H9 (cell line): ENCODE data around the gene STX11. TPM values are rescaled to one million over a fixed set of nuclear protein-coding genes. Genes with fewer than 3 reads are reported as not detected.

Experiments used
- DNase-seq: peaks from one replicate; pipeline ENCODE4 v3.0.0-alpha.2; 2017
- H2AFZ ChIP-seq: one replicate; pipeline ENCODE4 v1.6.1; 2013; ENCODE audit warnings: mild to moderate bottlenecking, low read length, control low read depth, moderate library complexity
- H2AK5ac ChIP-seq: 2 replicates; pipeline ENCODE4 v1.6.1; 2013; ENCODE audit warnings: low read length, control low read depth, mixed read lengths; ENCODE audit not compliant: insufficient read length
- H2BK120ac ChIP-seq: one replicate; pipeline ENCODE4 v1.6.1; 2013; ENCODE audit warnings: low read depth, mild to moderate bottlenecking, low read length, control low read depth, inconsistent platforms; ENCODE audit not compliant: poor library complexity, severe bottlenecking
- H2BK12ac ChIP-seq: 2 replicates; pipeline ENCODE4 v1.6.1; 2013; ENCODE audit warnings: low read length, control low read depth, mixed read lengths, low read depth; ENCODE audit not compliant: insufficient read length
- H2BK15ac ChIP-seq: 2 replicates; pipeline ENCODE4 v1.6.1; 2013; ENCODE audit warnings: low read depth, low read length, control low read depth
- H2BK20ac ChIP-seq: one replicate; pipeline ENCODE4 v1.6.1; 2013; ENCODE audit warnings: low read depth, mild to moderate bottlenecking, low read length, control low read depth, inconsistent platforms; ENCODE audit not compliant: poor library complexity, severe bottlenecking
- H2BK5ac ChIP-seq: 2 replicates; pipeline ENCODE4 v1.6.1; 2013; ENCODE audit warnings: low read length, control low read depth, mixed read lengths; ENCODE audit not compliant: insufficient read length
- H3K14ac ChIP-seq: 2 replicates; pipeline ENCODE4 v1.6.1; 2013; ENCODE audit warnings: low read length, control low read depth; ENCODE audit not compliant: insufficient read depth
- H3K18ac ChIP-seq: 2 replicates; pipeline ENCODE4 v1.6.1; 2013; ENCODE audit warnings: low read depth, mild to moderate bottlenecking, mixed read lengths, low read length, control low read depth; ENCODE audit not compliant: insufficient read length
- H3K23ac ChIP-seq: 2 replicates; pipeline ENCODE4 v1.6.1; 2013; ENCODE audit warnings: low read length, control low read depth, mixed read lengths, low read depth; ENCODE audit not compliant: insufficient read length
- H3K23me2 ChIP-seq: 2 replicates; pipeline ENCODE4 v1.6.1; 2013; ENCODE audit warnings: low read depth, mild to moderate bottlenecking, mixed read lengths, low read length, control low read depth; ENCODE audit not compliant: insufficient read length, poor library complexity, severe bottlenecking
- H3K27ac ChIP-seq: 2 replicates; pipeline ENCODE4 v1.5.1; 2013; ENCODE audit warnings: low read length, control low read depth, mixed read lengths, low read depth; ENCODE audit not compliant: insufficient read length
- H3K27me3 ChIP-seq: 2 replicates; pipeline ENCODE4 v1.6.1; 2013; ENCODE audit warnings: low read length, control low read depth, inconsistent platforms; ENCODE audit not compliant: insufficient read depth
- H3K4ac ChIP-seq: 2 replicates; pipeline ENCODE4 v1.6.1; 2013; ENCODE audit warnings: low read depth, mild to moderate bottlenecking, control low read depth, inconsistent platforms, low read length, moderate library complexity
- H3K4me1 ChIP-seq: 2 replicates; pipeline ENCODE4 v1.6.1; 2013; ENCODE audit warnings: low read length, control low read depth, inconsistent platforms; ENCODE audit not compliant: insufficient read depth
- H3K4me2 ChIP-seq: 2 replicates; pipeline ENCODE4 v1.6.1; 2013; ENCODE audit warnings: low read length, control low read depth, mixed read lengths; ENCODE audit not compliant: insufficient read length, insufficient read depth
- H3K56ac ChIP-seq: 2 replicates; pipeline ENCODE4 v1.6.1; 2013; ENCODE audit warnings: low read depth, mild to moderate bottlenecking, mixed read lengths, low read length, control low read depth; ENCODE audit not compliant: insufficient read length
- H3K79me1 ChIP-seq: 2 replicates; pipeline ENCODE4 v1.6.1; 2013; ENCODE audit warnings: low read depth, mild to moderate bottlenecking, moderate library complexity, low read length, control low read depth, inconsistent platforms; ENCODE audit not compliant: insufficient read depth, poor library complexity, severe bottlenecking
- H3K79me2 ChIP-seq: 2 replicates; pipeline ENCODE4 v1.6.1; 2013; ENCODE audit warnings: low read length, control low read depth, inconsistent platforms; ENCODE audit not compliant: insufficient read depth
- H3K9ac ChIP-seq: 2 replicates; pipeline ENCODE4 v1.6.1; 2013; ENCODE audit warnings: low read length, control low read depth, mixed read lengths; ENCODE audit not compliant: insufficient read length; ENCODE audit errors: extremely low read depth
- H3K9me3 ChIP-seq: one replicate; pipeline ENCODE4 v1.6.1; 2013; ENCODE audit warnings: low read depth, low read length, inconsistent platforms; ENCODE audit not compliant: control insufficient read depth
- H3T11ph ChIP-seq: one replicate; pipeline ENCODE4 v1.6.1; 2013; ENCODE audit warnings: mild to moderate bottlenecking, low read length, control low read depth, inconsistent platforms
- H4K20me1 ChIP-seq: one replicate; pipeline ENCODE4 v1.6.1; 2013; ENCODE audit not compliant: control insufficient read depth, insufficient read length, insufficient read depth
- H4K5ac ChIP-seq: 2 replicates; pipeline ENCODE4 v1.6.1; 2013; ENCODE audit warnings: low read depth, mild to moderate bottlenecking, mixed read lengths, low read length, control low read depth; ENCODE audit not compliant: insufficient read length
- H4K8ac ChIP-seq: replicated peaks from 2 replicates; pipeline ENCODE4 v1.6.1; 2013; ENCODE audit warnings: low read length, control low read depth, mixed read lengths, low read depth; ENCODE audit not compliant: insufficient read length
- H4K91ac ChIP-seq: 2 replicates; pipeline ENCODE4 v1.6.1; 2013; ENCODE audit warnings: low read depth, mild to moderate bottlenecking, moderate library complexity, mixed read lengths, low read length, control low read depth; ENCODE audit not compliant: insufficient read length
- H3K27ac Mint-ChIP-seq, 3 experiments: 2 replicates in 2 of 3; 3 replicates in 1 of 3; pipeline ENCODE4 v1.8.0; 2020 to 2021; ENCODE audit warnings: mixed read lengths in 3 of 3, mild to moderate bottlenecking in 1 of 3, moderate library complexity in 1 of 3
- H3K27me3 Mint-ChIP-seq: 2 replicates; pipeline ENCODE4 v1.8.0; 2021; ENCODE audit warnings: low read depth, mild to moderate bottlenecking, moderate library complexity, mixed read lengths
- H3K36me3 Mint-ChIP-seq, 3 experiments: 2 replicates in 2 of 3; 3 replicates in 1 of 3; pipeline ENCODE4 v1.8.0; 2020 to 2021; ENCODE audit warnings: low read depth in 3 of 3, mixed read lengths in 3 of 3; ENCODE audit not compliant: insufficient read depth in 1 of 3
- H3K4me1 Mint-ChIP-seq, 2 experiments: 2 replicates each; pipeline ENCODE4 v1.8.0; 2020; ENCODE audit warnings: mixed read lengths in 2 of 2
- H3K4me3 Mint-ChIP-seq, 2 experiments: 2 replicates in 1 of 2; 3 replicates in 1 of 2; pipeline ENCODE4 v1.8.0; 2020 to 2021; ENCODE audit warnings: mild to moderate bottlenecking in 2 of 2, mixed read lengths in 2 of 2, moderate library complexity in 1 of 2
- H3K9me3 Mint-ChIP-seq, 2 experiments: 2 replicates in 1 of 2; 3 replicates in 1 of 2; pipeline ENCODE4 v1.8.0; 2020; ENCODE audit warnings: mild to moderate bottlenecking in 2 of 2, mixed read lengths in 2 of 2, moderate library complexity in 1 of 2
- CTCF ChIP-seq: fragments of 200-600 bp; sonication (generic); conservative IDR thresholded peaks from 3 replicates; pipeline ENCODE4 v1.8.0; 2021; ENCODE audit warnings: antibody characterized with exemption, mild to moderate bottlenecking
- WGBS: extraction: QIAGEN DNeasy Blood & Tissue Kit; methylation state at CpG from one replicate; pipeline ENCODE4 v1.1.7; 2013; ENCODE audit warnings: missing lambda C conversion rate, low lambda C conversion rate, mixed read lengths; ENCODE audit not compliant: insufficient read length; ENCODE audit errors: extremely low coverage; 5-methylcytosine and 5-hydroxymethylcytosine counted together
- total RNA-seq: library from RNA; stranded (reverse); gene quantifications from 2 replicates; pipeline ENCODE4 v1.2.1, GENCODE V29; 2021

Gene STX11
- total RNA-seq, 1 experiment from 2014 or later: 0.22 TPM

GRCh38 chr6:144197919-144198318, 47.6 kb downstream of the STX11 start:
- no peaks in the 10 kb centered on the region for H4K20me1 ChIP-seq
- no peak for TF ChIP-seq CTCF
- WGBS: no CpG with 5 or more reads among the region's 3 CpGs
- H3K9me3 ChIP-seq: no peaks in the 10 kb centered on the region
- no peak overlapping the region for H4K5ac ChIP-seq
- H3K27me3 ChIP-seq: no peaks in the 10 kb centered on the region
- no peaks in the 10 kb centered on the region for H3K79me1 ChIP-seq
- H3K9me3 Mint-ChIP-seq: peaks cover 9 to 12% of the 10 kb centered on the region in 2 experiments
- H3K4me1 Mint-ChIP-seq: peaks cover 8 to 10% of the 10 kb centered on the region in 2 experiments
- no peak overlapping the region for H3K4me2 ChIP-seq
- H2AK5ac ChIP-seq: no peak overlapping the region
- no peaks in the 10 kb centered on the region for H3K23me2 ChIP-seq
- H3K18ac ChIP-seq: no peak overlapping the region
- no peak overlapping the region for H3K27ac Mint-ChIP-seq
- H3K79me2 ChIP-seq: no peaks in the 10 kb centered on the region
- H2AFZ ChIP-seq: no peak overlapping the region
- no peak overlapping the region for H3K9ac ChIP-seq
- peaks cover 0 to 9% (median 9%) of the 10 kb centered on the region in 3 experiments; a peak in 6 of 7 replicates for H3K36me3 Mint-ChIP-seq
- no peak overlapping the region for H2BK120ac ChIP-seq
- no peak overlapping the region for H3K27ac ChIP-seq
- H2BK12ac ChIP-seq: no peak overlapping the region
- no peak overlapping the region for H4K8ac ChIP-seq
- H2BK20ac ChIP-seq: no peak overlapping the region
- H2BK15ac ChIP-seq: no peak overlapping the region
- no peak overlapping the region for H3K4me3 Mint-ChIP-seq
- no peak overlapping the region for H3K23ac ChIP-seq
- no peak for DNase-seq
- H3K56ac ChIP-seq: no peak overlapping the region
- no peak overlapping the region for H3K14ac ChIP-seq
- no peak overlapping the region for H2BK5ac ChIP-seq
- peaks cover 2% of the 10 kb centered on the region; the same call in 1 of the 2 replicates for H3K4me1 ChIP-seq
- H3T11ph ChIP-seq: no peak overlapping the region
- H3K4ac ChIP-seq: no peak overlapping the region
- H4K91ac ChIP-seq: no peak overlapping the region
- no peaks in the 10 kb centered on the region for H3K27me3 Mint-ChIP-seq
